GM18909 (cell line): ENCODE measurements around the gene ARHGAP32.

Experiments
- ATAC-seq: cut with Tn5 transposase; IDR thresholded peaks from one replicate; pipeline ENCODE4 v1.9.1; 2021; ENCODE audit warnings: mild to moderate bottlenecking; ENCODE audit not compliant: unreplicated experiment, poor library complexity

ARHGAP32 gene

DNA sequence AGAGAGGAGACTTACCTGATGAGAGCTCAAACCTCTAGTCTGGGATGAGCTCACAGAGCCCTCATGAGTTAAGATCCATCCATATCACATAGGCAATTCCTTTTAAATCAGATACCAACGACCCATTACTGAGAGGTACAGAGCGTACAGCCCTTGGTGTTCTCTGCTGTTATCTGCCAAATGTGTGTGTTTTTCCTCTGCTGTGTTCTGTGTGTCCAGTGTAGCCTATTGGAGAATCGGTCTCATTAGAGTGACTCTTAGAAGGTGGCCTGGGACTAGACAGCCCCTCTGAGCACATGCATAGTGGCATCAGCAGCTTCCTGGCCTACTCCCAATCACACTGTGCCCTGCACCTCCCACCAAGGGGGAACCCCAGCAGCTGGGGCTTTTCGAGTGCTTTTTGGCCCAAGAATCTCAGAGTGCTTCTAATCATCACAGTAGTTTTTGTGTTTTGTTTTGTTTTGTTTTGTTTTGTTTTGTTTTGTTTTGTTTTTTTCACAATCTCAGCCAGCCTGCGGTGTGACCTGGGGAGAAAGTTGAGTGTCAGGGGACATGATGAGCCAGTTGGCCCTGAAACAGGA lies 274.9 kb downstream of the ARHGAP32 start:
- no peak for ATAC-seq

DNA sequence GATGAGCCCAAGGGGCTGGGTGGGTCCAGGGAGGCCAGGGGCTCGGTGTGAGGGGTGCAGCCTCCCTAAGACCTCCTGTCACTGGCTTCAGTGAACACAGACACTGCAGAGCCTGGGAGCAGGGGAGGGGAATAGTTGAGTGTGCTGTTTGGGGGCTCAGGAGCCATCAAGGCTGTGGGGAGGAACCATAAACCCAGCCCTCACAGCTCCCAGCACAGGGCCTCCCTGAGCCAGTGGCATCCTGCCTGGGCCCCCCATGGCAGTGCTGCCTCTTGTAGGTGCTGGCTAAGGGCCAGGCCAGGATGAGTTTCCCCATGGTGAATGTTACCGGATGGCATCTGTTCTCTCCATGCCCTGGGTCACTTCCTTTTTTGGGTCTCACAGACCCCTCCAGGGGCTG lies 275.4 kb downstream of the ARHGAP32 start:
- no peak for ATAC-seq

DNA sequence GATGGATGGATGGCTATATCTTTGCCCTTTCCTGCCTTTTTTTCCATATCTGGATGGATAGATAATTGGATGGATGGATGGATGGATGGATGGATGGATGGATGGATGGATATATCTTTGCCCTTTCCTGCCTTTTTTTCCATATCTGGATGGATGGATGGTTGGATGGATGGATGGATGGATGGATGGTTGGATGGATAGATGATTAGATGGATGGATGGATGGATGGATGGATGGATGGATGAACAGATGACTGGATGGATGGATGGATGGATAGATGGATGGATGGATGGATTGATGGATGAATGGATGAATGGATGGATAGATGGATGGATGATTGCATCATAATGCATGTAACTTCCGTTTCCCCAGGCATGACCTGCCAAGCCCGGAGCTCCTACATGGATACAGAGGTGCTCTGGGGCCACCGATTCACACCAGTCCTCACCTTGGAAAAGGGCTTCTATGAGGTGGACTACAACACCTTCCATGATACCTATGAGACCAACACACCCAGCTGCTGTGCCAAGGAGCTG lies 276.0 kb downstream of the ARHGAP32 start:
- ATAC-seq, result no peak

DNA sequence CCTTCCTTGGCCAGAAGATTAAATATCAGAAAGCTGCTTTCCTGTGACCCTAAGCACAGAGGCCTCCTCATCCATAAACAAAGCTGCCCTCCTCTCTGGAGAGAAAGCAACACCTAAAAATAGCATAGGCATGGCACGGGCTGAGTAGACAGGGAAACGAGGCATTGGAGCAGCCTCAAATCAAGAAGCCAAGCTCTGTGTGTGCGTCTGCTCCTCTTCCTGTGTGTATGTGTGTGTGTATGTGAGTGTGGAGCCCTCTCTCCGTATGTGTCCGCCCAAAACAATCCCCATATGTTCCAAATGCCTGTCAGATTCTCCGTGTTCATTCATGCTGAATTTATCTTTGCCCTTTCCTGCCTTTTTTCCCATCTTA lies 277.0 kb downstream of the ARHGAP32 start:
- no peak for ATAC-seq
